A673 (cell line): ENCODE results near the gene XPO6.

Experiments
- CTCF ChIP-seq: fragments of 300-800, 200-600 bp; sonication (generic); conservative IDR thresholded peaks from 2 replicates; pipeline ENCODE4 v1.5.1; 2017; ENCODE audit warnings: low read depth, mild to moderate bottlenecking, antibody characterized with exemption, low read length, moderate library complexity, mixed read lengths
- EZH2 ChIP-seq: fragments of 200-600 bp; sonication (generic); IDR thresholded peaks from 2 replicates; pipeline ENCODE4 v1.6.1; 2017; ENCODE audit warnings: borderline replicate concordance, low read depth, mild to moderate bottlenecking, mixed read lengths, antibody characterized with exemption, low read length; ENCODE audit not compliant: poor library complexity, severe bottlenecking

DNA sequence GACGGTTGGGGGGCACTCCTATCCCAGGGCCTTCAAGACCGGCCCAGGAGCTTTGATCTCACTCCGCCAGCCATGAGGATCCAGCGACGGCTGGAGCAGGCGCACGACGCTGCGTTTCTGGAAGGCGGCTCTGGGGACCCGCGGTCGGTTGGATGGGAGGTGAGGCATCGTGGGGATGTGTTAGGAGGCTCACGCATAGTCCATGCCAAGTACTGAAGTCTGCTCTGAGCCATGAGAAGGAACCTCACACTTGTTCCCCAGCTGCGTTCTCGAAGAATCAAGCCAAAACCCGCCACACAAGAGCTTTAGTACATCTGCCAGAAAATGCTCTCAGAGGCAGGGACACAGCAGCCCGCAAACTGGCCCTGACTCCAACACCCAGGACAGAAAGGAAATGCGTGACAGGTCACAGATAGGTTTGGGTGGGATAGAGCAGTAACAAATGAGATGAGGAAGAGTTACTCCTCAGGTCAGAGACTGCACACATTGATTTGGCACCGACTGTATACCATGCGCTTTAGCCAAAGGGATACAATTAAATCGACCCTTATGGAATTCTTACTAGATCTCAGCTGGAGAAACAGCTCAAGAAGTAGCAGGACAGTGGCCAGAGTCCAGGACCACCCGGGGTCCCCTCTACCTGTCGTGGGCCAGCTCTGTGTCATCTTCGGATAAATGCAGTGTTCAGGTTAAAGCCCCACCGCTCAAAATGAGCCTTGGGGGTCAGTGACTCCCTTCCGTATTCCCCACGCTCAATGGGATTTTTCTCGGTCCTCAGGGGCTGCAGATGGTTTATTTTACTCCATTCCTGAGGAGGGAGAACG is 141.6 kb downstream of the XPO6 start:
- no peak for TF ChIP-seq CTCF
- no peak for TF ChIP-seq EZH2
